T-helper 9 cell (primary cell): ENCODE measurements around the gene MED25.
"Not testable (repeated sequence)": the region's sequence is repeated elsewhere in the genome, so short reads cannot be mapped to it uniquely, and the experiment has no call there.

Source experiments
- DNase-seq: peaks from one replicate; pipeline ENCODE4 v3.0.0-alpha.2; 2020

The MED25 gene

GRCh38 chr19:49818649-49819370 lies 721 bp downstream of the MED25 start:
- DNase-seq, result no peak

GRCh38 chr19:49819452-49820115 lies 1.5 kb downstream of the MED25 start:
- not testable (repeated sequence) for DNase-seq

- DNase-seq, result no peak
Observed at GRCh38 chr19:49820125-49820524, 2.0 kb downstream of the MED25 start.

GRCh38 chr19:49823472-49823871 lies 5.4 kb downstream of the MED25 start:
- no peak for DNase-seq

GRCh38 chr19:49824662-49825061 lies 6.6 kb downstream of the MED25 start:
- no peak for DNase-seq

- DNase-seq, result no peak
Observed at GRCh38 chr19:49827034-49827433, 8.9 kb downstream of the MED25 start.

- no peak for DNase-seq
Observed at GRCh38 chr19:49829200-49829599, 11.1 kb downstream of the MED25 start.

GRCh38 chr19:49829721-49830120 lies 11.6 kb downstream of the MED25 start:
- DNase-seq, result no peak

- no peak for DNase-seq
Observed at GRCh38 chr19:49830766-49831165, 12.7 kb downstream of the MED25 start.

- no peak for DNase-seq
Observed at GRCh38 chr19:49831592-49831991, 13.5 kb downstream of the MED25 start.

- DNase-seq, result no peak
Observed at GRCh38 chr19:49832556-49832955, 14.5 kb downstream of the MED25 start.

GRCh38 chr19:49833599-49833998 lies 15.5 kb downstream of the MED25 start:
- DNase-seq, result no peak

- DNase-seq, result no peak
Observed at GRCh38 chr19:49835562-49835961, 17.5 kb downstream of the MED25 start.

GRCh38 chr19:49836176-49837008 lies 18.3 kb downstream of the MED25 start:
- DNase-seq, result no peak

GRCh38 chr19:49837009-49837310 lies 18.9 kb downstream of the MED25 start:
- DNase-seq, result no peak

GRCh38 chr19:49837425-49837824 lies 19.3 kb downstream of the MED25 start:
- no peak for DNase-seq

- no peak for DNase-seq
Observed at GRCh38 chr19:49838885-49839588, 20.9 kb downstream of the MED25 start.

GRCh38 chr19:49839713-49840112 lies 21.6 kb downstream of the MED25 start:
- DNase-seq, result no peak

- DNase-seq, result no peak
Observed at GRCh38 chr19:49840321-49840720, 22.2 kb downstream of the MED25 start.

GRCh38 chr19:49840736-49841249 lies 22.7 kb downstream of the MED25 start:
- DNase-seq, result no peak

GRCh38 chr19:49843265-49843664 lies 25.2 kb downstream of the MED25 start:
- DNase-seq, result no peak

- no peak for DNase-seq
Observed at GRCh38 chr19:49844138-49845095, 26.3 kb downstream of the MED25 start.
